Fibroblast of peridontal ligament (primary cell): ENCODE results near the gene TRPC4.
"Not testable (repeated sequence)": the region's sequence is repeated elsewhere in the genome, so short reads cannot be mapped to it uniquely, and the experiment has no call there.

ENCODE experiments used
- DNase-seq: peaks from one replicate; pipeline ENCODE4 v3.0.0-alpha.2; 2010; ENCODE audit errors: extremely low read depth

TRPC4 gene

GRCh38 chr13:37833411-37833810, 36.2 kb downstream of the TRPC4 start:
- no peak for DNase-seq

- DNase-seq: no peak
Measured at GRCh38 chr13:37816276-37816675, 53.3 kb downstream of the TRPC4 start.

DNA sequence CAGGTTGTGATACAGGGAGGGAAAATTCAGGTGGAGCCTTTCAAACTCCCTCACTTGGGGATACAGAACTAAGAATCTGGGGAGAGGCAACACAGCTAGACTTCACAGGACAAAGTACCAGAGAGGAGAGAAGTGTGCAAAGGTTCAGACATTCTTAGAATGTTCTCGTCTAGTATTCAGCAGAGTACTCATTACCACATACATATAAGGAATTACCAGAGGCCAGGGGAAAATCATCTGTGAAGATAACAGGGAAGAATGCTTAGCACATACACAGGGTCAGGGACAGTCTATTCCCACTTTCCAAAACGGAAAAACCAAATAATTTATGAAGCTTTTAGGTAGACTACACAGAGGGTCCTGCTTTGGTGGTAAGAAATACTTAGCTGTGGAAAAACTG, 58.1 kb downstream of the TRPC4 start:
- DNase-seq: no peak

DNA sequence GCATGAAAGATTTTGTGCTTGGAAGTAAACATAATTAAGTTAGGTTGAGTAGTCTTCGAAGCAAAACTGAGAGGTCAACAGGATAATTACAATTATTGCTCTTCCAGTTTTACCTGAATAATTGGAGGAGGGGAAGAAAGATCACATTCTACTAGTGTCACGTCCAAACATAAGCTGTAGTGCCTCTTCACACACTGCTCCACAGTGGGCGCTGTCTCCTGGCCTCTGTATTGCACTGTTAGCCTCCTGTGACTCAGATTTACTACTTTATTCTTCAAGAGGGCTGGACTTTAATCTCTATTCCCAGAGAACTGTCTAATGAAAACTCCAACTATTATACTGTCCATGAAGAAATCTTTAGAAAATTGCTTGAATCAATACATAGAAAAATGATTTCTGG, 62.9 kb downstream of the TRPC4 start:
- DNase-seq: no peak

DNA sequence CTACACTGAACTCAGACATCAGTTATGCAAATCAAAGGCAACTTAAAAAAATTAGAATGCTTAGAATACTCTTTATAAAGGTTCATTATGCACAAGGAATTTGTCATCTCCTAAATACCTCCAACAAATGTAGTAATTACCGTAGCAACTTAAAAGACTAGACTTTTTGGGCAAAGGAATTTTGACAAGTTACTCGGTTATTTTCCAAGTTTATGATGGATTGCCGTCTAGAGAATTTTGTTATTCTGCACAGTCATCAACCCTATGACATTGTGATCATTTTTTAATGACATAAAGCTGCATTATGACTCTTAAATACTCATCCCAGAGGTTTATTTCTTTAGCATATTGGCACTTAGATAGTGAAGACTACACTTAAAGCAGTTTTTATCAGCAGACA, 71.9 kb downstream of the TRPC4 start:
- no peak for DNase-seq

DNA sequence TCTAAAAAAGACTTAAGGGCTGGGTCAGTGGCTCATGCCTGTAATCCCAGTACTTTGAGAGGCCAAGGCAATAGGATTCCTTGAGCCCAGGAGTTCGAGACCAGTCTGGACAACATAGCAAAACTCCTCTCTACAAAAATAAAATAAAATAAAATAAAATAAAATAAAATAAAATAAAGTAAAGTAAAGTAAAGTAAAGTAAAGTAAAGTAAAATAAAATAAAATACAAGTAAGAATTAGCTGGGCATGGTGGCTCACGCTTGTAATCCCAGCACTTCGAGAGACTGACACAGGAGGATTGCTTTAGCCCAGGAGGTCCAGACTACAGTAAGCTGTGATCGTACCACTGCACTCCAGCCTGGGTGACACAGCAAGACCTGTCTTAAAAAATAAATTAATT, 72.8 kb downstream of the TRPC4 start:
- DNase-seq: not testable (repeated sequence)

- DNase-seq: no peak
Measured at GRCh38 chr13:37795326-37795725, 74.2 kb downstream of the TRPC4 start.

DNA sequence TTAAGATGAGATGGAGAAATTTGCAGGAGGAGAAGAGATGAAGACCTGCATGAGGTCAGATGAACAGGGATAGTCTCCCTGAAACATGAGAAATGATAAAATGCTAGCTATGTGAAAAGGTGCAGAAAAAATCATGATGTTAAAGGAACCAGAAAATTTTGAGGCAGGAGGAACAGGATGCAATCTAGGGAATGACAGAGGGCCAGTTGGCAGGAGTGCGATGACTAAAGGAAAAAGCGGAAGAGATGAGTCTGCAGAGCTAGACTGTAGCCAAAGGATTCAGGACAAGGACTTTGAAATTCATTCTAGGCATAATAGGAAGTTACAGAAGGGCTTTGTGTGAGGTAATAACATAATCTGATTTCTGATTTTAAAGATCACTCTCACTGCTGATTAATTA, 77.9 kb downstream of the TRPC4 start:
- peak; percentile 24 for DNase-seq

DNA sequence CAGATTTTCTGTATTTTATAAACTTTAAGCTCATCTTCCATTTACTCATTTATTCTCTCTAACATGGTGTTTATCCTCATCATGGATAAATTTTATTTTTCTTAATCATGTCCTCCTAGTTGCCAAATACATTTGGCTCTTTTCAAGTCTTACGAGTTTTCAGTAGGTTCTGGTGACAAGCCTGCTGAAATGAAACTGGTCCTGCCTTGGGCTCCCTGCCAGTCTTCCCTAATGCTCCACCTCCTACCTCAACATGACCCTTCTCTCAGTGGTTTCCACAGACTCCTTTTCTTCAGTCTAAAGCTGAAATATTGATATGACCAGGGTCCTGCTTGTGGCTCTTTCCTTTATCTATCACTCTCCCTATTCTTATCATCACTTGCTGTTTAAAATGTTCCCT, 81.2 kb downstream of the TRPC4 start:
- no peak for DNase-seq

DNA sequence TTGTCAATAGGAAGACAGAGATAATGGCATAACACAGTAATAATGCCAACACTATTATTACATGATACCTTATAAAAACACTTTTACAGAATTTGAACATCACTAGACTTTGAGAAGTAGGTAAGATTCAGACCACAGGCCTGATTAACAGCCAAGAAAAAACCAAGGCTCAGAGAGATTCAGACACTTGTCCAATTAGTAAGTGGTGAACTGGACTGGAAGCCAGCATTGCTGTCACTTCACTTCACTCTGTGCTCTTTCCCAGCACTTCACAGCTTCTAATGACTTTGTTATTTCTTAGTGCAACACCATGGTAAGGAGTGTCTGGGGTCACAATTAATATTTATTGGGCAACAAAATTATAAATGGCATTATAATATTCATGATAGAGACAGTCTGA, 91.9 kb downstream of the TRPC4 start:
- DNase-seq: no peak

DNA sequence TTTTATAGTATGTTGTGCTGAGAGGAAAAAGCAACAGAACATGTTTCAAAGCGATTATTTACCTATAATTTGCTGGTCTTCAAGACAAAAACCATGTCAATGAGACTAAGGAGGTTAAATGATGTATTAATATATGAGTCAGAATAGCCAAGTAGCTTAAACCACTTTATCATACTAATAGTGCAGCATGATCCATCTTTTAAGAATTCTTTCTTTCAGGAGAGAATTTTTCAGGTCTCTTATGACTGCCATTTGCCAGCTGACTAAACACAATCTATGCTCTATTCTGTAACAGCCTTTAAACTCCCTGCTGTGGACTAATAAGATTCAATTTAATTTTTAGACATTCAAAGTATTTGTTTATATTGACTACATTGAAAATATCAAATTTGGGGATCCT, 93.7 kb downstream of the TRPC4 start:
- peak; percentile 34 for DNase-seq

- no peak for DNase-seq
Measured at GRCh38 chr13:37772644-37773043, 96.9 kb downstream of the TRPC4 start.

- no peak for DNase-seq
Measured at GRCh38 chr13:37769545-37769944, 100.0 kb downstream of the TRPC4 start.

GRCh38 chr13:37769078-37769477, 100.5 kb downstream of the TRPC4 start:
- DNase-seq: no peak

DNA sequence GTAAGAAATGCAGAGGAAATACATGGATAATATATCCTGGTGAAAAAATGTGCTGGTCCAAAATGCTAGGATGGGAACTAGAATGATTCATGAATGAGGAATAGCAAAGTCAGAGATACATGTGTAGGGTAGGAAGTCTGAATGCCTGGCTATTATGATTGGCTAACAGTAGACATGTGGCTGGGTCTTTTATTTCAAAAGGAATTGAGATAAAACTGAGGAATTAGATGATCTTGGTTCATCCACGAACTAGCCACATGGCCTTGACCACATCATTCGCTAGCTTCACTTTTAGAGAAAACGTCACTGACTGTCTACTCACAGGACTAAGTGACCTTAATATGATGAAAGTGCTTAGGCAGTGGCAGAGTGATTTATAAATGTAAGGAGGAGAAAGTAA, 103.1 kb downstream of the TRPC4 start:
- DNase-seq: no peak

DNA sequence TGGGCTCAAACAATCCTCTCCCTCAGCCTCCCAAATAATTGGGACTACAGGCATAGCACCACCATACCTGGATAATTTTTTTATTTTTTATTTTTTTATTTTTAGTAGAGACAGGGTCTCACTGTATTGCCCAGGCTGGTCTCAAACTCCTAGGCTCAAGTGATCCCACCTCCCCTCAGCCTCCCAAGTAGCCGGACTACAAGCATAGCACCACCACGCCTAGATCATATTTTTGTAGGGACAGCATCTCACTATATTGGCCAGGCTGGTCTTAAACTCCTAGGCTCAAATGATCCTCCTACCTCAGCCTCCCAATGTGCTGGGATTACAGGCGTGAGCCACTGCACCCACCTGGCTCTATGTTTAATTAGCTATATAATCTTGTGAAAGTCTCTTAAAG, 114.2 kb downstream of the TRPC4 start:
- no peak for DNase-seq

GRCh38 chr13:37753776-37754175, 115.8 kb downstream of the TRPC4 start:
- no peak for DNase-seq

GRCh38 chr13:37752146-37752545, 117.4 kb downstream of the TRPC4 start:
- no peak for DNase-seq

DNA sequence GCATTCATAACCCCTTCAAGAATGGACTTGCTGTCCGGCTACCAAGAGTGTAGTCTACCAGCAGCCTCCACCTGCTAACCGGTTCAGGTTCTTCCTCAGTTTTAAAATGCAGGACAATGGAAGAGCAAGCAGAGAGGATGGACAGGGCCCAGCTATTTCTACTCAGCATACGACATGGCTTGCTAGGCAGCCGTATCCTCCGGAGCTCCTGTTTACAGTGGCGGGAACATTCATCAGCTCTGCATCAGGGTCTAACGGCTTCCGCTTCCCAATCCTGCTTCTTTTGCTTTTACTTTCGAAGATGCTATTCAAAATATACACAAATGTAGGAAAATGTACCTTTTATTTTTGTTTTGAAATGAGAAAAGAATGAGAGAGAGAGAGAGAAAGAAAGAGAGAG, 118.5 kb downstream of the TRPC4 start:
- DNase-seq: no peak

DNA sequence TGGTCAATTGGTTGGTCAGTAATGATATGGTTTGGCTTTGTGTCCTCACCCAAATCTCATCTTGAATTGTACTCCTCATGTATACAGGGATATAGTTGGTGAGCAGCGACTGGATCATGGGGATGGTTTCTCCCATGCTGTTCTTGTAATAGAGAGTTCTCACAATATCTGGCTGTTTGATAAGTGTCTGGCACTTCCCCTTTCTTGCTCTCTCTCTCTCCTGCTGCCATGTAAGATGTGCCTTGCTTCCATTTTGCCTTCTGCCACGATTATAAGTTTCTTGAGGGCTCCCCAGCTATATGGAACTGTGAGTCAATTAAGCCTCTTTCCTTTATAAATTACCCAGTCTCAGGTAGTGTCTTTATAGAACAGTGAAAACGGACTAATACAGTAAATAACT, 120.7 kb downstream of the TRPC4 start:
- no peak for DNase-seq

GRCh38 chr13:37747071-37747612, 122.4 kb downstream of the TRPC4 start:
- peak; percentile 85 for DNase-seq

- no peak for DNase-seq
Measured at GRCh38 chr13:37741536-37741935, 128.0 kb downstream of the TRPC4 start.

DNA sequence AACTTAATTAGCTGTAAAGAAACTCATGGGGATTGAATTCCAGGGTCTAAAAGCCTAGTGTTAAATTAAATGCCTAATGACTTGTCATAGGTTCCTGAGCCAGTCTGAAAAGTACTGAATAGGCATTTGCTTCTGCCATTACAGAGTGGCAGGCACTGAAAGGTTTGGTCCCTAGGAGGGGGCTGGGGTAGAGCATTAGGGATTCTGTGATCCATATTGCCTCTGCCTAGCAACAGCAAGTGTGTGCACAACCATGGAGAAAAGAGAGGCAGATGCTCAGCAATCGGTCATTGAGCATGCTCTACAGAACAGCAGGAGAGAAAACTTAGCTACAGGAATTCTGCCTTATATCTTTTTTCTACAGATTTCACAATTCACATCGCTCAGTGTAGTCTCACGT, 133.5 kb downstream of the TRPC4 start:
- DNase-seq: no peak

DNA sequence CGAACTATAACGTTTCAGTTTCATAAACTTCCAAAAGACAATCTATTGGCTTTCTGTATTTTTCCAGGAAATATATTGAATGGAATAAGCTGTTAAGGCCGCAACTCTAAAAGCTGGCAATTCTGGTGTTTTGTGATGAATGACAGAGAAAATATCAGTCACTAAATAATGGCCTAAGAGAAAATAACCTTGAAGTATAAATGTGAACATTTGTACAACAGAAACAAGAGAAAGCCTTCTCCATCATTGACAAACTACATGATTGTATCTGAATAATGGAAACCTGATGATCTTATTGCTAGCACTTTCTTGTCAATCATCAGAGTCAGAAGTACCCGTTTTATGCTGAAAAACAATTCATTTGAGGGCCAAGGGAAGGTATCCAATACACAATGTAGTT, 134.3 kb downstream of the TRPC4 start:
- no peak for DNase-seq

GRCh38 chr13:37729876-37730275, 139.7 kb downstream of the TRPC4 start:
- DNase-seq: no peak
